GM19455 (cell line): Measurements from ENCODE around the gene SFTA2.
"Not testable (repeated sequence)": the region's sequence is repeated elsewhere in the genome, so short reads cannot be mapped to it uniquely, and the experiment has no call there.

ENCODE experiments used
- ATAC-seq: cut with Tn5 transposase; IDR thresholded peaks from one replicate; pipeline ENCODE4 v1.9.1; 2021; ENCODE audit not compliant: unreplicated experiment

The SFTA2 gene

GRCh38 chr6:30944051-30944450, 12.1 kb upstream of the SFTA2 start:
- no peak for ATAC-seq

DNA sequence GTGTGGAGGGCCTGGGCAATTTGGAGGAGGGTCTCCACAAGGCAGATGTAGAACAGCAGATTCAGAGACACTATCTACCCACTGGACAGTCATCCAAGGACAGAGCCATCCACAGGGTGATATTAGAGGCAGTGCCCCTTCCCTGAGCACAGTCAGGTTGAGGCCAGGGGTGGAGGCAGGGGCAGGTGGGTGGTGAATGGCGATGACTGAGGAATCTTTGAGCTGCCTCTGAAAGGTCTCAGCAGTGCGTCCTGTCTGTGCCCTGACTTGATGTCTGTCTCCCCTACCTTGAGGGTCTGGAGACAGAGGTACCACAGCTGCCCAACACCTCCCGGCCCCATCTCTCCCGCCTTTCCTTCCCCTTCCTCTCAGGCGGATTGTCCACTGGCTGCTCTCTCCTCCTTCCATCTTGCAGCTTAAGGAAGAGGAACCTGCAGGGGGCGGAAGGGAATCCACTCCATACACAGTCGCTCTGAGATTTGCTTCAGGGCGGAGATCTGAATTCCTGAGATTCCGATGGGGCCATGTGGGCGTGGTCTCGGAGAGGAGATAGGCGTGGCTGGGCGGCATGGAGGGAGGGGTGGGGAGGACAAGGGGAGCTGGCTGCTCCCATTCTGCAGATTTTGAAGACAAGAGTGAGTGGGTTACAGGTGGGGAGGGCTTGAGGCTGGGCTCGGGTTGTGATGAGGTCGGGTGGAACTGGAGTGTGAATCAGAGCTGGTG, 10.5 kb upstream of the SFTA2 start:
- no peak for ATAC-seq

GRCh38 chr6:30940361-30940986, 8.5 kb upstream of the SFTA2 start, which contains the start of gene MUCL3:
Gene MUCL3 (plus strand): TSS chr6:30940973. CDS start chr6:30941000, 27 bp downstream.
- ATAC-seq: no peak

DNA sequence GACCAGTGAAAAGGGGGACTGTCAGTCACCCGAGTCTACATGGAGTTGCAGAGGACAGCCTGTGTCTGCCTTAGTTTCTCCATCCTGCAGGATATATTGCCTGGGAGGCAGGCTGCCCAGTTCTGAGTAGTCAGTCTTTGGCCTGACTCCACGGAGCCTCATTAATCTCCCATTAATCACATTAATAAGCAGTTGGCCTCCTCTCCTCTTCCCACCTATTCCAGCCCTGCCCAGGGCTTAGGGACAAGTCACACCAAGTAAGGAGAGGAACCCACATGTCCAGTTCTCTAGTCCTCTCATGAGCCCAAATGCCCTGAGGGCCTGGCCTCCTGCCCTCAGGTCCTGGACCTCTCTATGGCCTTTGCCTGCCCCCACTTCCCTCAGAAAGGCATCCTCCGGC, 7.5 kb upstream of the SFTA2 start:
- ATAC-seq: no peak

- no peak for ATAC-seq
These were observed 6.8 kb upstream of the SFTA2 start for GRCh38 chr6:30938730-30939129.

DNA sequence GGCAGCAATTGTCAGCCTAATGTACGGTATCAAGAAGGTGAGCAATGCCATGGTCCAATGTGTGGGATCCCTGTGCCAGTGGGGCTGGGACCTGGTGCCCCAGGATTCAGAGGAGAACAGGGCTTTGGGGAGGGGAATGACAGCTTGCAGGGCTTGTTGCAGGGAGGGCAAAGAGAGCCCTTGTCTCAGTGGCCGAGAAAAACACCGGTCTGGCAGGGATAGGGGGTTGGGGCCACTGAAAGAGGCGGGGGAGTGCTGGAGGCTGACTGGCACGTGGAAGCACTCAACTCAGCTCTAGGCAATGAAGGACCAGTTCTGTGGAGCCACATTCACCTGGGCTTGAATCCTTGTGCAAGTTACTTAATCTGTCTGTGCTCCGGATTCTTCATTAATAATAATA, 5.3 kb upstream of the SFTA2 start:
- no peak for ATAC-seq

DNA sequence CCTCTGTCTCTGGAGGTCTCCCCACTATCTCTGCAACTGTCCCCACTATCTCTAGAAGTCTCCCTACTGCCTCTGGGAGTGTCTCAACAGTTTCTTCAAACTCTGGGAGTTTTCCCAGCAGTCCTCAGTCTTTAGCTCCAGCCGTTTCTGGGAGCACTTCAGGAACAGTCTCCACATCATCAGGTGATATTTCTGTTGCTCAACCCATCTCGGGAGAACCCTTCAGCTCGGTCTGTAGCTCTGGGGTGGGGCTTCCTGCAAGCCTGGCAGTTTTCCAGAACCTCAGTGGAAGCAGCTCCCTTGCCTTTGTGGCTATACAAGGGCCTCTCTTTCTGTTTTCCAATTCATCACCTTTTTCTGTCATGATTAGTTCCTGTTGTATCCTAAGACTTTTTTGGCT, 3.0 kb upstream of the SFTA2 start:
- no peak for ATAC-seq

GRCh38 chr6:30932665-30933365, 845 bp upstream of the SFTA2 start:
- no peak for ATAC-seq

GRCh38 chr6:30931272-30931671, 698 bp downstream of the SFTA2 start:
- no peak for ATAC-seq

- ATAC-seq: no peak
These were observed 1.5 kb downstream of the SFTA2 start for GRCh38 chr6:30930506-30930905.

DNA sequence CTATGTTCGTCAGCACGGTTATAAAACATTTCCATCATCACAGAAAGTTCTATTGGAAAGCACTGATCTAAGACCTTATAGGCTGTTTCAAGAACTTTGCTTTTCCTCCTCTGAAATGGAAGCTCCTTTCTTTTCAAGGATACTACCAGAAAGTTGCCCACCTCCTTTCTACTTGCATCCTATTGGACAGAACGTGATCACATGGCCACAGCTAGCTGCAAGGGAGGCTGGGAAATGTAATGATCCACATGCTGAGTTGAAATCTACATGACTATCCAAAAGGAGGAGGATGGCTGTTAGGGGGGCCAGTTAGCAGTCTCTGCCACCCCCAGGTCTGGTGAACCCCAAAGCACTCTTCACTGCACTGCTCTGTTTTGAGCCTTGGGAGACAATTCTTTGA, 3.3 kb downstream of the SFTA2 start:
- no peak for ATAC-seq

DNA sequence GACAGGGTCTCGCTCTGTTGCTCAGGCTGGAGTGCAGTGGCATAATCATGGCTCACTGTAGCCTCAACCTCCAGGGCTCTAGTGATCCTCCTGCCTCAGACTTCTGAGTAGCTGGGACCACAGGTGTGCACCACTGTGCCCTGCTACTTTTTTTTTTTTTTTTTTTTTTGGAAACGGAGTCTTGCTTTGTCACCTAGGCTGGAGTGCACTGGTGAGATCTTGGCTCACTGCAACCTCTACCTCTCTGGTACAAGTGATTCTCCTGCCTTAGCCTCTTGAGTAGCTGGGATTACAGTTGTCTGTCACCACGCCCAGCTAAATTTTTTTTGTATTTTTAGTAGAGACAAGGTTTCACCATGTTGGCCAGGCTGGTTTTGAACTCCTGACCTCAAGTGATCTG, 4.9 kb downstream of the SFTA2 start:
- not testable (repeated sequence) for ATAC-seq

DNA sequence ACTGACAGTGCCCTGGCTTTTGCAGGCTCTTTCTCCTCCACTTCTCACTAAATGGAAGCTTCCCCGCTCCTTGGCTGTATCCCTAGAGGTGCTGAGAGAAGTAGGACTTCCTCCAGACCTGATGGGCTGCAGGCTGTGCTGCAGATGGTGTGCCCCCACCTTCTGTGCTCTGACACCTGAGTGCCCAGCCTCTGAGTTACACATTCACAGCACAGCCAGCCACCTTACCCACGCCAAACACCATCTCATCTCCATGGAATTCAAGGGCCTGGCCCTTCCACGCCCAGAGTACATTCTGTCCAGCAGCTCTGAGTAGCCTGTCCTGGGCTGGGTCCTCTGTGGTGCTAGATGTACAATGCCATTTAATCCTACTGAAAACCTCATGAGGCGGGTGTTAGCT, 5.3 kb downstream of the SFTA2 start:
- ATAC-seq: no peak

GRCh38 chr6:30924040-30924627, 7.8 kb downstream of the SFTA2 start:
- ATAC-seq: not testable (repeated sequence)

DNA sequence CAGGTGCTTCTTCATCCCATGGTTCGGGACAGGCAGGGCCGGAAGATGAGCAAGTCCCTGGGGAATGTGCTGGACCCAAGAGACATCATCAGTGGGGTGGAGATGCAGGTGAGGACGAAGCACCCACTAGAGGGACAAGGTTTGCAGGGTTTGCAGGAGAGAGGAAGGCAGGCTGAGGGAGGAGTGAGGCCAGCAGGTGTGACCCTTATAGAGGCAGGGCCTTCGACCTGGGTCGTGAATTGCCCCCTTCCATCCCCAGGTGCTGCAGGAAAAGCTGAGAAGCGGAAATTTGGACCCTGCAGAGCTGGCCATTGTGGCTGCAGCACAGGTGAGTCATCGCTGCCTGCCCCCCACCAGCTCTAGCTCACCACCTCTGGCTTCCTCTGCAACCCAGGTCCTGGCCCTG, 9.5 kb downstream of the SFTA2 start:
- no peak for ATAC-seq

- no peak for ATAC-seq
These were observed 13.3 kb downstream of the SFTA2 start for GRCh38 chr6:30918670-30919069.

DNA sequence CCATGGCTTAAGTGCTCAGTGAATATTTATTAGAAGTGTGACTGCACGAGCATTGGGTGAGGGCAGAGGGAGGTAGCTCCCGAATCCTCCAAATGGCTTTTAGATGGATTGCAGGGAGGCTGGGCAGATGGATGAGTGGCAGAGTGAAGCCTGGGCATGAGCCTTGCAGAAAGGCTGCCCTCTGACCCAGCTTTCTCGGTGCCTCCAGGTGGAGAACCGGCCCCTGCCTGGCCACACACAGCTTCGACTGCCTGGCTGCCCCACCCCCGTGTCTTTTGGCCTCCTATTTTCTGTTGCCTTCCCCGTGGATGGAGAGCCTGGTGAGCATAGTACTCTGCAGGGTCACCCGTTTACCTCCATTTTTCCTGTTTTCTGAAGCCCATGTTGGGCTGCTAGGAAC, 14.5 kb downstream of the SFTA2 start:
- ATAC-seq: no peak

DNA sequence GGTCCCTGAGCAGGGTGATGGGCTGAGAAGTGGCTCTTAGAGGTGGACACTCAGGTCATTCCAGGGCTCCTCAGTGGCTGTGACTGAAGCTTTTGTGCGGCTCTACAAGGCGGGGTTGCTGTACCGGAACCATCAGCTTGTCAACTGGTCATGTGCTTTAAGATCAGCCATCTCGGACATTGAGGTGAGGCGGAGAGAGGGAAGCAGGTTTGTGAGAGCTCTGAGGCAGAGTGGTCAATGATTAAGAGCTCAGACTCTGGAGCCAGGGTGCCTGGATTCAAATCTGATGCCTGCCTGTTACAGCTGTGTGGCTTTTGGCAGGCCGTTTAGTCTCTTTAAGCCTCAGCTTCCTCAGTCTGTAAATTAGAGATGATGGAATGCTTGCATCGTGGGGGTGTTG, 14.9 kb downstream of the SFTA2 start:
- ATAC-seq: no peak

GRCh38 chr6:30915591-30915946, 16.4 kb downstream of the SFTA2 start:
- no peak for ATAC-seq

DNA sequence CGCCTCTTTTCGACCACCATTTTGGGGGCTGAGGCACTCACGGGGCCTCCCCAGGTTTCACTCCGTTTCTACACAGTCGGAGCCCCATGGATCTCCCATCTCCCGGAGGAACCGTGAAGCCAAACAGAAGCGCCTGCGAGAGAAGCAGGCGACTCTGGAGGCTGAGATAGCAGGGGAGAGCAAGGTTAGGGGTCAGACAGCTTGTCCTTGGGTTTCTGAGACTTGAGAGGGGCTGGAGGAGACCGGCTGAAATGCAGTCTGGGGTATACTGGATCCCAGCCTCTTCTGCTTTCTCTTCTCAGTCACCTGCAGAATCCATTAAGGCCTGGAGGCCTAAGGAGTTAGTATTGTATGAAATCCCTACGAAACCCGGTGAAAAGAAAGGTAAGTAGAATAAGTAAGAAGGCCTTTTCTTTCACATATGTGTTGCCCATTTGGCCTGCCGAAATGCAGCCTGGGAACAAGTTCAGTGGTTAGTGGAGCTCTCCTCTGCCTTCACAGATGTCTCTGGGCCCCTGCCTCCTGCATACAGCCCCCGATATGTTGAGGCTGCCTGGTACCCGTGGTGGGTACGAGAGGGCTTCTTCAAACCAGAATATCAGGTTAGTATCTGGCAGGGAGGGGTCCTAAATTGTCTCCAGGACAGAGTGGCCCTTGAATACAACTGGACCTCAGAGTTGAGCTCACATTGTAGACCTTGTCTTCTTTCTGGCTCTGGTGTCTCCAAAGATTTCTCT, 16.9 kb downstream of the SFTA2 start:
- no peak for ATAC-seq
